Endodermal cell (in vitro differentiated cells): Measurements from ENCODE around the gene SLC9A8. TPM values are rescaled to one million over a fixed set of nuclear protein-coding genes. Genes with fewer than 3 reads are reported as not detected.

Experiments
- DNase-seq: peaks from one replicate; pipeline ENCODE4 v3.0.0-alpha.2; 2017
- H3K27ac ChIP-seq: 2 replicates; pipeline ENCODE4 v1.5.1; 2013; ENCODE audit warnings: mild to moderate bottlenecking, low read depth, low read length, moderate library complexity
- H3K27me3 ChIP-seq: 2 replicates; pipeline ENCODE4 v1.6.1; 2013; ENCODE audit warnings: mild to moderate bottlenecking, low read length, moderate library complexity; ENCODE audit not compliant: insufficient read depth, control insufficient read depth, poor library complexity, severe bottlenecking
- H3K36me3 ChIP-seq: 2 replicates; pipeline ENCODE4 v1.7.0; 2013; ENCODE audit warnings: mild to moderate bottlenecking, low read length, moderate library complexity; ENCODE audit not compliant: control insufficient read depth, insufficient read depth
- H3K4me1 ChIP-seq: one replicate; pipeline ENCODE4 v1.7.0; 2013; ENCODE audit warnings: low read length; ENCODE audit not compliant: control insufficient read depth, insufficient read depth
- H3K4me3 ChIP-seq: 2 replicates; pipeline ENCODE4 v1.5.1; 2013; ENCODE audit warnings: mild to moderate bottlenecking, low read length, moderate library complexity
- H3K9ac ChIP-seq: 2 replicates; pipeline ENCODE4 v1.6.1; 2013; ENCODE audit warnings: mild to moderate bottlenecking, low read length, moderate library complexity; ENCODE audit not compliant: poor library complexity, severe bottlenecking; ENCODE audit errors: extremely low read depth
- H3K9me3 ChIP-seq: 2 replicates; pipeline ENCODE4 v1.6.1; 2013; ENCODE audit warnings: mild to moderate bottlenecking, low read length, moderate library complexity; ENCODE audit not compliant: control insufficient read depth
- H3K27ac Mint-ChIP-seq: 2 replicates; pipeline ENCODE4 v1.8.0; 2020; ENCODE audit warnings: mixed read lengths
- H3K27me3 Mint-ChIP-seq: 2 replicates; pipeline ENCODE4 v1.8.0; 2021; ENCODE audit warnings: mild to moderate bottlenecking, mixed read lengths; ENCODE audit not compliant: insufficient read depth
- H3K36me3 Mint-ChIP-seq: 2 replicates; pipeline ENCODE4 v1.8.0; 2020; ENCODE audit warnings: low read depth, mixed read lengths
- H3K4me1 Mint-ChIP-seq: 2 replicates; pipeline ENCODE4 v1.8.0; 2020; ENCODE audit warnings: mixed read lengths
- H3K4me3 Mint-ChIP-seq: 2 replicates; pipeline ENCODE4 v1.8.0; 2020; ENCODE audit warnings: mild to moderate bottlenecking, moderate library complexity, mixed read lengths
- H3K9me3 Mint-ChIP-seq: 2 replicates; pipeline ENCODE4 v1.8.0; 2020; ENCODE audit warnings: mild to moderate bottlenecking, mixed read lengths
- CTCF ChIP-seq: fragments of 200-600 bp; sonication (generic); conservative IDR thresholded peaks from 2 replicates; pipeline ENCODE4 v1.5.0; 2021; ENCODE audit warnings: antibody characterized with exemption, mild to moderate bottlenecking
- WGBS, 2 experiments: methylation state at CpG; one replicate each; pipeline versions ENCODE4 v1.1.5 to v1.1.7; 2013; ENCODE audit warnings: missing lambda C conversion rate in 2 of 2, mixed read lengths in 1 of 2; ENCODE audit not compliant: insufficient coverage in 1 of 2, insufficient read length in 1 of 2; 5-methylcytosine and 5-hydroxymethylcytosine counted together
- total RNA-seq, 2 donors: library from RNA; stranded (reverse); fragmentation: NEBNext Ultra II Directional in 1 of 2; extraction: Animal tissue kit (Norgen Biotek cat#: 25700) in 1 of 2; gene quantifications; 2 replicates in 1 of 2; 3 replicates in 1 of 2; pipeline ENCODE4 v1.2.1, GENCODE V29; 2021

Gene SLC9A8
- total RNA-seq, 2 donors from 2014 or later = 8.6 to 10.3 TPM

GRCh38 chr20:49906615-49907154 lies 94.1 kb downstream of the SLC9A8 start:
- Histone ChIP-seq H3K9ac (no peak overlapping the region), H3K27me3 (no peaks in the 10 kb centered on the region), H3K36me3 (peaks cover 49% of the 10 kb centered on the region), H3K27ac (no peak overlapping the region), H3K4me3 (no peak overlapping the region), H3K4me1 (no peaks in the 10 kb centered on the region), H3K9me3 (no peaks in the 10 kb centered on the region)
- no peaks in the 10 kb centered on the region for H3K9me3 Mint-ChIP-seq
- 86 to 89% methylated on average over 11 to 15 of the region's 15 CpGs for WGBS, 2 experiments
- no peak for DNase-seq
- H3K27me3 Mint-ChIP-seq = no peaks in the 10 kb centered on the region
- no peak overlapping the region for H3K27ac Mint-ChIP-seq
- TF ChIP-seq CTCF = no peak
- no peaks in the 10 kb centered on the region for H3K4me1 Mint-ChIP-seq
- peaks cover 37% of the 10 kb centered on the region for H3K36me3 Mint-ChIP-seq
- no peak overlapping the region for H3K4me3 Mint-ChIP-seq

- DNase-seq = no peak
- no peak overlapping the region for H3K4me3 Mint-ChIP-seq
- H3K27ac Mint-ChIP-seq = no peak overlapping the region
- no peaks in the 10 kb centered on the region for H3K4me1 ChIP-seq
- TF ChIP-seq CTCF = no peak
- H3K9me3 ChIP-seq = no peaks in the 10 kb centered on the region
- peaks cover 53% of the 10 kb centered on the region for H3K36me3 ChIP-seq
- H3K27ac ChIP-seq = no peak overlapping the region
- no peaks in the 10 kb centered on the region for H3K27me3 Mint-ChIP-seq
- H3K9me3 Mint-ChIP-seq = no peaks in the 10 kb centered on the region
- WGBS, 2 experiments = 94 to 98% methylated on average over 17 to 19 of the region's 19 CpGs
- H3K36me3 Mint-ChIP-seq = peaks cover 37% of the 10 kb centered on the region
- no peak overlapping the region for H3K9ac ChIP-seq
- H3K27me3 ChIP-seq = no peaks in the 10 kb centered on the region
- no peaks in the 10 kb centered on the region for H3K4me1 Mint-ChIP-seq
- H3K4me3 ChIP-seq = no peak overlapping the region
These were observed 95.0 kb downstream of the SLC9A8 start for GRCh38 chr20:49907405-49908257.

GRCh38 chr20:49908258-49908565 lies 95.6 kb downstream of the SLC9A8 start:
- H3K27me3 Mint-ChIP-seq = no peaks in the 10 kb centered on the region
- no peak overlapping the region for H3K27ac Mint-ChIP-seq
- no peak overlapping the region for H3K27ac ChIP-seq

More at GRCh38 chr20:49908258-49908565, 95.6 kb downstream of the SLC9A8 start:
- Histone ChIP-seq H3K27me3 (no peaks in the 10 kb centered on the region), H3K9ac (no peak overlapping the region), H3K36me3 (peaks cover 53% of the 10 kb centered on the region), H3K4me1 (no peaks in the 10 kb centered on the region), H3K4me3 (no peak overlapping the region), H3K9me3 (no peaks in the 10 kb centered on the region)
- no peaks in the 10 kb centered on the region for H3K9me3 Mint-ChIP-seq
- H3K4me3 Mint-ChIP-seq = no peak overlapping the region
- no peak for DNase-seq
- no peak for TF ChIP-seq CTCF
- 96 to 97% methylated on average over 11 of the region's 11 CpGs for WGBS, 2 experiments
- H3K4me1 Mint-ChIP-seq = no peaks in the 10 kb centered on the region
- H3K36me3 Mint-ChIP-seq = peaks cover 35% of the 10 kb centered on the region
